WTC11 (cell line): Measurements from ENCODE around the gene CMTM1. TPM values are rescaled to one million over a fixed set of nuclear protein-coding genes. Genes with fewer than 3 reads are reported as not detected.

Source experiments
- ATAC-seq: fragments of 200-7000 bp; cut with Tn5 transposase; 2 replicates; pipeline ENCODE4 v1.10.0; 2021; ENCODE audit warnings: mild to moderate bottlenecking, moderate library complexity
- CTCF ChIA-PET: fragments of 300-600 bp; sonication (Branson Sonifier 250); formaldehyde crosslinking; loops from one replicate; lab custom pipeline; 2021; ENCODE audit warnings: antibody characterized with exemption; lab: Charles Lee
- POLR2A ChIA-PET: fragments of 350-600 bp; sonication (Branson Sonifier 250); formaldehyde crosslinking; loops from one replicate; lab custom pipeline; 2021; ENCODE audit warnings: antibody characterized with exemption; lab: Charles Lee
- DNase-seq: peaks from one replicate; pipeline ENCODE4 v3.0.0; 2021; ENCODE audit warnings: low spot score
- H3K27ac Mint-ChIP-seq: 2 replicates; pipeline ENCODE4 v1.8.0; 2021; ENCODE audit warnings: mixed read lengths
- H3K27me3 Mint-ChIP-seq: 2 replicates; pipeline ENCODE4 v1.8.0; 2021; ENCODE audit warnings: low read depth, mild to moderate bottlenecking, moderate library complexity, mixed read lengths
- H3K36me3 Mint-ChIP-seq: 2 replicates; pipeline ENCODE4 v1.8.0; 2021; ENCODE audit warnings: mixed read lengths
- H3K4me1 Mint-ChIP-seq: 2 replicates; pipeline ENCODE4 v1.8.0; 2022; ENCODE audit warnings: mixed read lengths
- H3K4me3 Mint-ChIP-seq: 2 replicates; pipeline ENCODE4 v1.8.0; 2021; ENCODE audit warnings: mild to moderate bottlenecking, moderate library complexity, mixed read lengths
- H3K9me3 Mint-ChIP-seq: 2 replicates; pipeline ENCODE4 v1.8.0; 2021; ENCODE audit warnings: mixed read lengths
- ATF2 ChIP-seq: sonication (generic); formaldehyde crosslinking; IDR thresholded peaks from 2 replicates; pipeline ENCODE4 v1.8.1; 2022; ENCODE audit warnings: low read depth, missing genetic modification reagents, borderline replicate concordance
- CREB1 ChIP-seq: sonication (generic); formaldehyde crosslinking; IDR thresholded peaks from 2 replicates; pipeline ENCODE4 v1.8.0; 2023; ENCODE audit warnings: mild to moderate bottlenecking, missing genetic modification reagents
- ETV6 ChIP-seq: sonication (generic); formaldehyde crosslinking; IDR thresholded peaks from 2 replicates; pipeline ENCODE4 v1.8.1; 2022; ENCODE audit warnings: mild to moderate bottlenecking, missing genetic modification reagents
- GABPB1 ChIP-seq: sonication (generic); formaldehyde crosslinking; IDR thresholded peaks from 2 replicates; pipeline ENCODE4 v1.8.1; 2023; ENCODE audit warnings: mild to moderate bottlenecking, missing genetic modification reagents
- HMGA2 ChIP-seq: fragments of 250-450 bp; sonication (Bioruptor Pico); IDR thresholded peaks from 2 replicates; pipeline ENCODE4 v1.4.0; 2021; ENCODE audit warnings: mild to moderate bottlenecking, moderate library complexity
- MYBL2 ChIP-seq: sonication (generic); formaldehyde crosslinking; IDR thresholded peaks from 2 replicates; pipeline ENCODE4 v1.8.1; 2023; ENCODE audit warnings: mild to moderate bottlenecking, moderate library complexity, missing genetic modification reagents
- OVOL2 ChIP-seq: fragments of 250-450 bp; sonication (Bioruptor Pico); IDR thresholded peaks from 2 replicates; pipeline ENCODE4 v1.9.0; 2021; ENCODE audit warnings: mild to moderate bottlenecking, borderline replicate concordance
- PREB ChIP-seq: sonication (generic); formaldehyde crosslinking; IDR thresholded peaks from 2 replicates; pipeline ENCODE4 v1.8.1; 2022; ENCODE audit warnings: mild to moderate bottlenecking, missing genetic modification reagents, moderate library complexity, borderline replicate concordance
- RELA ChIP-seq: sonication (generic); formaldehyde crosslinking; IDR thresholded peaks from 2 replicates; pipeline ENCODE4 v1.8.1; 2022; ENCODE audit warnings: missing genetic modification reagents, mild to moderate bottlenecking, borderline replicate concordance
- SMAD4 ChIP-seq: sonication (generic); formaldehyde crosslinking; IDR thresholded peaks from 2 replicates; pipeline ENCODE4 v1.8.0; 2022; ENCODE audit warnings: mild to moderate bottlenecking, missing genetic modification reagents
- TP53 ChIP-seq: sonication (generic); formaldehyde crosslinking; IDR thresholded peaks from 2 replicates; pipeline ENCODE4 v1.8.1; 2023; ENCODE audit warnings: mild to moderate bottlenecking, missing genetic modification reagents
- ZNF281 ChIP-seq: sonication (generic); formaldehyde crosslinking; IDR thresholded peaks from 2 replicates; pipeline ENCODE4 v1.8.0; 2023; ENCODE audit warnings: mild to moderate bottlenecking, missing genetic modification reagents
- total RNA-seq: library from RNA; stranded (reverse); gene quantifications from 3 replicates; pipeline ENCODE4 v1.2.3, GENCODE V29; 2021
- TF ChIP-seq, protein P1 (sequence below): fragments of 250-450 bp; sonication (Bioruptor Pico); IDR thresholded peaks from 2 replicates; pipeline ENCODE4 v1.9.0; 2021; ENCODE audit warnings: mild to moderate bottlenecking
- TF ChIP-seq, protein P2 (sequence below): fragments of 250-450 bp; sonication (Bioruptor Pico); conservative IDR thresholded peaks from 2 replicates; pipeline ENCODE4 v1.9.0; 2021; ENCODE audit warnings: mild to moderate bottlenecking
- TF ChIP-seq, protein P3 (sequence below): sonication (generic); formaldehyde crosslinking; IDR thresholded peaks from 2 replicates; pipeline ENCODE4 v1.8.0; 2022; ENCODE audit warnings: missing genetic modification reagents
- TF ChIP-seq, protein P4 (sequence below): sonication (generic); formaldehyde crosslinking; IDR thresholded peaks from 2 replicates; pipeline ENCODE4 v1.8.0; 2023; ENCODE audit warnings: missing genetic modification reagents

The CMTM1 gene
- total RNA-seq, 1 experiment from 2014 or later = 1.6 TPM

- TF ChIP-seq ATF2 (CRISPR knock-in tag) (no peak), SMAD4 (CRISPR knock-in tag) (no peak), HMGA2 (no peak), ZNF281 (CRISPR knock-in tag) (no peak)
- TF ChIP-seq, protein P1, sequence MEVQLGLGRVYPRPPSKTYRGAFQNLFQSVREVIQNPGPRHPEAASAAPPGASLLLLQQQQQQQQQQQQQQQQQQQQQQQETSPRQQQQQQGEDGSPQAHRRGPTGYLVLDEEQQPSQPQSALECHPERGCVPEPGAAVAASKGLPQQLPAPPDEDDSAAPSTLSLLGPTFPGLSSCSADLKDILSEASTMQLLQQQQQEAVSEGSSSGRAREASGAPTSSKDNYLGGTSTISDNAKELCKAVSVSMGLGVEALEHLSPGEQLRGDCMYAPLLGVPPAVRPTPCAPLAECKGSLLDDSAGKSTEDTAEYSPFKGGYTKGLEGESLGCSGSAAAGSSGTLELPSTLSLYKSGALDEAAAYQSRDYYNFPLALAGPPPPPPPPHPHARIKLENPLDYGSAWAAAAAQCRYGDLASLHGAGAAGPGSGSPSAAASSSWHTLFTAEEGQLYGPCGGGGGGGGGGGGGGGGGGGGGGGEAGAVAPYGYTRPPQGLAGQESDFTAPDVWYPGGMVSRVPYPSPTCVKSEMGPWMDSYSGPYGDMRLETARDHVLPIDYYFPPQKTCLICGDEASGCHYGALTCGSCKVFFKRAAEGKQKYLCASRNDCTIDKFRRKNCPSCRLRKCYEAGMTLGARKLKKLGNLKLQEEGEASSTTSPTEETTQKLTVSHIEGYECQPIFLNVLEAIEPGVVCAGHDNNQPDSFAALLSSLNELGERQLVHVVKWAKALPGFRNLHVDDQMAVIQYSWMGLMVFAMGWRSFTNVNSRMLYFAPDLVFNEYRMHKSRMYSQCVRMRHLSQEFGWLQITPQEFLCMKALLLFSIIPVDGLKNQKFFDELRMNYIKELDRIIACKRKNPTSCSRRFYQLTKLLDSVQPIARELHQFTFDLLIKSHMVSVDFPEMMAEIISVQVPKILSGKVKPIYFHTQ (CRISPR knock-in tag) = no peak
- TF ChIP-seq, protein P2, sequence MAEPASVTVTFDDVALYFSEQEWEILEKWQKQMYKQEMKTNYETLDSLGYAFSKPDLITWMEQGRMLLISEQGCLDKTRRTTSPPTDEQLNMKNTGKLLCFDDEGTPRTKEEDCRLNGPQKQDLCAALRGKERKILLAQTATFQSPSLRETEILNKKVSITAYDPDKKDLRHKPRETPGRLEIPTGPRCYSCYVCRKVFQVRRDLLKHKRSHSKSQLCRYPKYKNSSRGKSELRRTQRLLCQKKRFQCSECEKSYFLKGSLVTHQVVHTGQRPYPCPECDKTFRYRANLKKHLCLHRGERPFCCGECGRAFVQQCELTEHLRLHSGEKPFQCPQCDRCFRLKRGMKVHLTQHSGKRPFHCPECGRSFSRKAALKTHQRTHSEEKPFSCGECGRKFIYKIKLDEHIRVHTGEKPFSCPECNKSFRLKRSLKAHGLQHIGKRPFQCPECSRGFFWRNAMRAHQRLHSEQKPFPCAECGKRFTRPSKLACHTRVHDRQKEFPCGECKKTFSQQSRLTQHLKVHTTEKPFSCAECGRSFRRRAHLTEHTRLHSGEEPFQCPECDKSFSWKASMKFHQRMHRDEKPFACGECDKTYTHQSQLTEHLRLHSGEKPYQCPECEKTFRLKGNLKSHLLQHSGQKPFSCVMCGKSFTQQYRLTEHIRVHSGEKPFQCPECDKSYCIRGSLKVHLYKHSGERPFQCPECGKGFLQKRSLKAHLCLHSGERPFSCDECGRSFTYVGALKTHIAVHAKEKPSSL = no peak
- TF ChIP-seq, protein P3, sequence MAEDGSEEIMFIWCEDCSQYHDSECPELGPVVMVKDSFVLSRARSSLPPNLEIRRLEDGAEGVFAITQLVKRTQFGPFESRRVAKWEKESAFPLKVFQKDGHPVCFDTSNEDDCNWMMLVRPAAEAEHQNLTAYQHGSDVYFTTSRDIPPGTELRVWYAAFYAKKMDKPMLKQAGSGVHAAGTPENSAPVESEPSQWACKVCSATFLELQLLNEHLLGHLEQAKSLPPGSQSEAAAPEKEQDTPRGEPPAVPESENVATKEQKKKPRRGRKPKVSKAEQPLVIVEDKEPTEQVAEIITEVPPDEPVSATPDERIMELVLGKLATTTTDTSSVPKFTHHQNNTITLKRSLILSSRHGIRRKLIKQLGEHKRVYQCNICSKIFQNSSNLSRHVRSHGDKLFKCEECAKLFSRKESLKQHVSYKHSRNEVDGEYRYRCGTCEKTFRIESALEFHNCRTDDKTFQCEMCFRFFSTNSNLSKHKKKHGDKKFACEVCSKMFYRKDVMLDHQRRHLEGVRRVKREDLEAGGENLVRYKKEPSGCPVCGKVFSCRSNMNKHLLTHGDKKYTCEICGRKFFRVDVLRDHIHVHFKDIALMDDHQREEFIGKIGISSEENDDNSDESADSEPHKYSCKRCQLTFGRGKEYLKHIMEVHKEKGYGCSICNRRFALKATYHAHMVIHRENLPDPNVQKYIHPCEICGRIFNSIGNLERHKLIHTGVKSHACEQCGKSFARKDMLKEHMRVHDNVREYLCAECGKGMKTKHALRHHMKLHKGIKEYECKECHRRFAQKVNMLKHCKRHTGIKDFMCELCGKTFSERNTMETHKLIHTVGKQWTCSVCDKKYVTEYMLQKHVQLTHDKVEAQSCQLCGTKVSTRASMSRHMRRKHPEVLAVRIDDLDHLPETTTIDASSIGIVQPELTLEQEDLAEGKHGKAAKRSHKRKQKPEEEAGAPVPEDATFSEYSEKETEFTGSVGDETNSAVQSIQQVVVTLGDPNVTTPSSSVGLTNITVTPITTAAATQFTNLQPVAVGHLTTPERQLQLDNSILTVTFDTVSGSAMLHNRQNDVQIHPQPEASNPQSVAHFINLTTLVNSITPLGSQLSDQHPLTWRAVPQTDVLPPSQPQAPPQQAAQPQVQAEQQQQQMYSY (CRISPR knock-in tag) = no peak
These were observed 31.9 kb upstream of the CMTM1 start (continued) for GRCh38 chr16:66534376-66534799.

GRCh38 chr16:66536525-66536924 is 29.7 kb upstream of the CMTM1 start:
- Mint-ChIP-seq H3K27ac (no peak overlapping the region), H3K4me1 (peaks cover 6% of the 10 kb centered on the region), H3K36me3 (no peaks in the 10 kb centered on the region), H3K27me3 (no peaks in the 10 kb centered on the region), H3K9me3 (no peaks in the 10 kb centered on the region), H3K4me3 (no peak overlapping the region)
- DNase-seq (no peak), ATAC-seq (peak; percentile 76)
- CTCF ChIA-PET = interaction anchor here (0.6 to 1.5 kb wide), 6 partner anchors 11 to 130 kb away, joined by 3 to 6 read pairs (median 5); no protein-coding TSS in a partner anchor
- POLR2A ChIA-PET = no interaction called here
- TF ChIP-seq HMGA2 = no peak
- TF ChIP-seq, protein P2 = no peak
- no peak for TF ChIP-seq TP53 (CRISPR knock-in tag)
- TF ChIP-seq ETV6 (CRISPR knock-in tag) = no peak
- TF ChIP-seq RELA = no peak
- no peak for TF ChIP-seq PREB (CRISPR knock-in tag)
- no peak for TF ChIP-seq MYBL2 (CRISPR knock-in tag)
- no peak for TF ChIP-seq CREB1 (CRISPR knock-in tag)
- TF ChIP-seq, protein P4, sequence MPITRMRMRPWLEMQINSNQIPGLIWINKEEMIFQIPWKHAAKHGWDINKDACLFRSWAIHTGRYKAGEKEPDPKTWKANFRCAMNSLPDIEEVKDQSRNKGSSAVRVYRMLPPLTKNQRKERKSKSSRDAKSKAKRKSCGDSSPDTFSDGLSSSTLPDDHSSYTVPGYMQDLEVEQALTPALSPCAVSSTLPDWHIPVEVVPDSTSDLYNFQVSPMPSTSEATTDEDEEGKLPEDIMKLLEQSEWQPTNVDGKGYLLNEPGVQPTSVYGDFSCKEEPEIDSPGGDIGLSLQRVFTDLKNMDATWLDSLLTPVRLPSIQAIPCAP = no peak
- no peak for TF ChIP-seq GABPB1 (CRISPR knock-in tag)
- TF ChIP-seq OVOL2 (CRISPR knock-in tag) = no peak
